Small intestine (tissue), 7 donors: ENCODE results near the gene HOOK2. TPM values are rescaled to one million over a fixed set of nuclear protein-coding genes. Genes with fewer than 3 reads are reported as not detected.

Experiments
- DNase-seq, 2 donors: peaks; one replicate each; pipeline versions ENCODE4 v3.0.0 to v3.0.0-alpha.2; 2013
- FAIRE-seq: peaks from 2 replicates; lab custom pipeline; 2012; peaks lifted over from hg19 to GRCh38; lab: Jason Lieb, UNC
- H3K27ac ChIP-seq, 3 donors: one replicate each; pipeline ENCODE4 v1.5.1; 2013; ENCODE audit warnings: low read length in 2 of 3, mild to moderate bottlenecking in 2 of 3, control low read depth in 1 of 3, inconsistent platforms in 1 of 3, low read depth in 1 of 3, moderate library complexity in 1 of 3
- H3K27me3 ChIP-seq, 3 donors: one replicate each; pipeline ENCODE4 v1.6.1; 2013; ENCODE audit warnings: low read length in 3 of 3, inconsistent platforms in 1 of 3; ENCODE audit not compliant: control insufficient read depth in 3 of 3, insufficient read depth in 3 of 3
- H3K36me3 ChIP-seq, 3 donors: one replicate each; pipeline ENCODE4 v1.6.1; 2013; ENCODE audit warnings: low read length in 3 of 3, inconsistent platforms in 1 of 3, low read depth in 1 of 3, mild to moderate bottlenecking in 1 of 3, moderate library complexity in 1 of 3; ENCODE audit not compliant: control insufficient read depth in 3 of 3, insufficient read depth in 2 of 3
- H3K4me1 ChIP-seq, 3 donors: one replicate each; pipeline ENCODE4 v1.6.1; 2013; ENCODE audit warnings: low read length in 2 of 3, inconsistent platforms in 1 of 3, low read depth in 1 of 3, mild to moderate bottlenecking in 1 of 3, moderate library complexity in 1 of 3; ENCODE audit not compliant: control insufficient read depth in 3 of 3, insufficient read depth in 2 of 3
- H3K4me3 ChIP-seq, 3 donors: one replicate each; pipeline ENCODE4 v1.5.1; 2013; ENCODE audit warnings: low read length in 3 of 3, control low read depth in 1 of 3, inconsistent platforms in 1 of 3, low read depth in 1 of 3, mild to moderate bottlenecking in 1 of 3, moderate library complexity in 1 of 3
- H3K9me3 ChIP-seq, 2 donors: one replicate each; pipeline ENCODE4 v1.6.1; 2013; ENCODE audit warnings: low read depth in 1 of 2, low read length in 1 of 2; ENCODE audit not compliant: control insufficient read depth in 2 of 2, insufficient read depth in 1 of 2
- WGBS, 3 donors: extraction: QIAGEN DNeasy Blood & Tissue Kit; methylation state at CpG; one replicate each; pipeline ENCODE4 v1.1.7; 2013; 5-methylcytosine and 5-hydroxymethylcytosine counted together
- polyA plus RNA-seq, 4 donors: library from polyadenylated mRNA; stranded (reverse) in 3 of 4; unstranded in 1 of 4; fragments of 200-250 nt in 3 of 4; fragments of 120-200 nt in 1 of 4; gene quantifications; one replicate each; pipeline versions ENCODE4 v1.2.1 to v1.2.3, GENCODE V29; 2013
- donor health status: healthy with polysubstance abuse.
- donor health status: control.
- donor health status: control.
- donor health status: Bipolar disorder and iron deficiency.
- donor health status: healthy.

Gene HOOK2
- polyA plus RNA-seq, 4 donors, result 61.8 to 206 (median 167) TPM

GRCh38 chr19:12749938-12750521 lies 25.3 kb downstream of the HOOK2 start:
- peaks cover 5 to 36% (median 20%) of the 10 kb centered on the region in 3 donors for H3K36me3 ChIP-seq
- H3K4me3 ChIP-seq, result no peak overlapping the region
- no peak overlapping the region for H3K27ac ChIP-seq
- peaks cover 0 to 19% of the 10 kb centered on the region in 2 donors for H3K9me3 ChIP-seq
- H3K4me1 ChIP-seq, result no peaks in the 10 kb centered on the region
- 23 to 36% (median 28%) methylated on average over 18 to 24 of the region's 24 CpGs for WGBS, 3 donors
- no peak for FAIRE-seq
- peak in 1 of 2 donors; percentile 50 for DNase-seq
- peaks cover 0 to 29% (median 3%) of the 10 kb centered on the region in 3 donors for H3K27me3 ChIP-seq

GRCh38 chr19:12748489-12748888 lies 26.9 kb downstream of the HOOK2 start:
- H3K27me3 ChIP-seq, result peaks cover 0 to 28% (median 3%) of the 10 kb centered on the region in 3 donors
- FAIRE-seq (no peak), DNase-seq (no peak)
- no peaks in the 10 kb centered on the region for H3K4me1 ChIP-seq
- peaks cover 5 to 47% (median 24%) of the 10 kb centered on the region in 3 donors for H3K36me3 ChIP-seq
- no peak overlapping the region for H3K4me3 ChIP-seq
- no peak overlapping the region for H3K27ac ChIP-seq
- H3K9me3 ChIP-seq, result peaks cover 0 to 19% of the 10 kb centered on the region in 2 donors
- WGBS, 3 donors, result 71 to 83% (median 82%) methylated on average over 5 to 6 of the region's 6 CpGs

GRCh38 chr19:12745166-12745897 lies 30.0 kb downstream of the HOOK2 start:
- Histone ChIP-seq H3K36me3 (peaks cover 5 to 67% (median 24%) of the 10 kb centered on the region in 3 donors), H3K27ac (no peak overlapping the region), H3K4me1 (no peaks in the 10 kb centered on the region), H3K27me3 (peaks cover 0 to 12% (median 0%) of the 10 kb centered on the region in 3 donors), H3K9me3 (peaks cover 0 to 19% of the 10 kb centered on the region in 2 donors), H3K4me3 (no peak overlapping the region)
- DNase-seq (no peak), FAIRE-seq (no peak)
- 83 to 91% (median 87%) methylated on average over 20 to 22 of the region's 22 CpGs for WGBS, 3 donors

GRCh38 chr19:12737835-12738351 lies 37.5 kb downstream of the HOOK2 start:
- DNase-seq (no peak), FAIRE-seq (no peak)
- H3K9me3 ChIP-seq, result no peaks in the 10 kb centered on the region
- 11 to 12% (median 11%) methylated on average over 13 of the region's 13 CpGs for WGBS, 3 donors
- peak overlapping the region in 1 of 3 donors; percentile 70 for H3K27ac ChIP-seq
- H3K36me3 ChIP-seq, result peaks cover 0 to 41% (median 2%) of the 10 kb centered on the region in 3 donors
- peaks cover 0 to 20% (median 8%) of the 10 kb centered on the region in 3 donors for H3K4me1 ChIP-seq
- peak overlapping the region; percentile 58 to 87 (median 84) for H3K4me3 ChIP-seq
- H3K27me3 ChIP-seq, result no peaks in the 10 kb centered on the region

GRCh38 chr19:12736995-12737834 lies 38.1 kb downstream of the HOOK2 start, which contains the start of gene GET3:
Gene GET3, plus strand, starts transcription at chr19:12737497. Its CDS starts 9 bp downstream, at chr19:12737506.
- Histone ChIP-seq H3K4me3 (peak within 1 kb of the TSS; percentile 58 to 87 (median 84)), H3K4me1 (peaks cover 0 to 24% (median 8%) of the 10 kb centered on the region in 3 donors), H3K36me3 (peaks cover 0 to 44% (median 2%) of the 10 kb centered on the region in 3 donors), H3K27ac (peak within 1 kb of the TSS; percentile 69 to 82 (median 70)), H3K27me3 (no peaks in the 10 kb centered on the region), H3K9me3 (no peaks in the 10 kb centered on the region)
- FAIRE-seq (peak; percentile 84), DNase-seq (peak; percentile 98 to 100)
- 1% methylated on average over 29 of the region's 29 CpGs for WGBS, 3 donors

- DNase-seq (peak; percentile 36 to 71), FAIRE-seq (no peak)
These were observed 41.8 kb downstream of the HOOK2 start for GRCh38 chr19:12733369-12734214.

GRCh38 chr19:12731337-12731736 lies 44.0 kb downstream of the HOOK2 start:
- 90 to 94% (median 91%) methylated on average over 22 to 24 of the region's 24 CpGs for WGBS, 3 donors
- Histone ChIP-seq H3K27me3 (no peaks in the 10 kb centered on the region), H3K4me1 (peaks cover 0 to 20% (median 3%) of the 10 kb centered on the region in 3 donors), H3K9me3 (no peaks in the 10 kb centered on the region), H3K4me3 (no peak overlapping the region), H3K36me3 (peaks cover 6 to 61% (median 12%) of the 10 kb centered on the region in 3 donors), H3K27ac (no peak overlapping the region)
- no peak for FAIRE-seq
- no peak for DNase-seq

More at GRCh38 chr19:12733369-12734214, 41.8 kb downstream of the HOOK2 start:
- Histone ChIP-seq H3K9me3 (no peaks in the 10 kb centered on the region), H3K4me1 (peaks cover 0 to 31% (median 8%) of the 10 kb centered on the region in 3 donors), H3K27me3 (no peaks in the 10 kb centered on the region), H3K4me3 (peak overlapping the region; percentile 79 to 94 (median 91)), H3K27ac (peak overlapping the region; percentile 81 to 93 (median 90)), H3K36me3 (peaks cover 6 to 52% (median 12%) of the 10 kb centered on the region in 3 donors)
- 0 to 1% (median 1%) methylated on average over 15 of the region's 15 CpGs for WGBS, 3 donors
